ENCODE data around the gene TBC1D3C.
"Not testable (repeated sequence)": the region's sequence is repeated elsewhere in the genome, so short reads cannot be mapped to it uniquely, and the experiment has no call there.

The TBC1D3C gene

DNA sequence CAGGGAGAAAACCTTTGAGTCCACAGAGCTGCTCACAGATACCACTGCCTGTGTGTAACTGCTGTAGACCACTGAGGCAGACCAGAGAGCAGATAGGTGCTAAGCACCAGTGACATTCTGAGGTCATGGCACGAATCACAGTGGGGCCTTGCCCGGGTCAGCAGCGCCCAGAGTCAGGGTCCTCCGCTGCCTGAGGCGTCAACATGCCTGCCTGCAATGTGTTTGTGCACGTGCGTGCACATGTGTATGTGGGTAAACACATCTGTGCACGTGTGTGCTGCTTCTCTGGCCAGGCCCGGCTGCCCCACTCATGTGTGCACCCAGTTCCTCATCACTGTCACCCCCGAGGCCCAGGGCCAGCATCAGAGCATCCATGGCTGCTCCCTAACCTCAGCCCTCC lies at the start of gene TBC1D3C:
Gene TBC1D3C (minus strand): TSS at position 101 of the 400 bp plus-strand sequence. CDS start 1,568 bp downstream, outside the sequence.
- not testable (repeated sequence) for DNase-seq

- DNase-seq, result not testable (repeated sequence)
Measured at GRCh38 chr17:38099262-38099661, 30.8 kb upstream of the TBC1D3C start.

DNA sequence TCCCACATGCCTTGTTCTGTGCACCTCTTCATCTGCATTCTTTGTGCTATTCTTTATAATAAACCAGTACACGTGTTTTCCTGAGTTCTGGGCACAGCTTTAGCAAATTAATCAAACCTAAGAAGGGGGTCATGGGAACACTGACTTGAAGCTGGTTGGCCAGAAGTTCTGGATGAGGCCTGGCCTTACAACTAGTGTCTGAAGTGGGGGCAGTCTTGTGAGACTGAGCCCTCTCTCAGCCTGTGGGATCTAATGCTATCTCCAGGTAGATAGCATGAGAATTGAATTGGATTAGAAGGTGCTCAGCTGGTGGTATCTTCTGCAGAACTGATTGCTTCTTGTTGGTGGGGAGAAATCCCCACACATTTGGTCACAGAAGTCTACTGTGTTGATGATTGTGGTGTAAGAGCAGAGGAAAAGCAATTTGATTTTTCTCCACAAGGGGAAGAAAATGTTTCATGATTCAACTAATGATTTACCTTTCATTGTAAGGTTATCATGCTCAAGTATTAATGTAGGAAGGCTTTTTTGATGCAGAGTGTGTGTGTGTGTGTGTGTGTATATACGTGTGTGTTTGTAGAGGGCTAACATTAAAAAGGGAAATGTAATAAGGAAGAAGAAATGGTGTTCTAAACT lies 25.7 kb upstream of the TBC1D3C start:
- DNase-seq, result not testable (repeated sequence)

DNA sequence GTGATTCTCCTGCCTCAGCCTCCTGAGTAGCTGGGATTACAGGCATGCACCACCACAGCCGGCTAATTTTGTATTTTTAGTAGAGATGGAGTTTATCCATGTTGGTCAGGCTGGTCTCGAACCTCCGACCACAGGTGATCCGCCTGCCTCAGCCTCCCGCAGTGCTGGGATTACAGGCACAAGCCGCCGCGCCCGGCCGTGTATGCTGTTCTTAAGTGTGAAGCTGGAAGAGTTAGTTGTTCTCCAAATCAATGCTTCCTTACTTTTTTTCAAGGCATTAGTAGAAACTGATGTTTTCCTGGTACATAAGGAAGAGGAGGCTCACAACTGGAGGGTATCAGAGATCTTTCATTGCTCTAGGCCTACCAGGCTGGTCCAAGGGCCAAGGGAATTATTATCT lies 19.7 kb upstream of the TBC1D3C start:
- DNase-seq, result not testable (repeated sequence)

DNA sequence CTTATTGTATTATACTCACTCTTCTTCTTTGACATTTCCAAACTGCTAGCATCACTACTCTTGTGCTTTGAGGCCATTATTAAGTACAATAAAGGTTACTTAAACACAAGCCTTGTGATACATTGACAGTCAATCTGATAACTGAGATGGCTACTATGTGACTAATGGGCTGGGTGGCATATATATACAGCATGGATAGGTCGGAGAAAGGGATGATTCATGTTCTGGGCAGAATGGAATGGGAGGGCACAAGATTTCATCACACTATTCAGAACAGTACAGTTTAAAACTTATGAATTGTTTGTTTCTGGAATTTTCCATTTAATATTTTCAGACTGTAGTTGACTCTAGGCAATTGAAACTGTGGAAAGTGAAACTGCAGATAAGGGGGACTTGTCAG lies 18.9 kb upstream of the TBC1D3C start:
- not testable (repeated sequence) for DNase-seq
